DMS153 (cell line): ENCODE measurements around the gene RBM17.
"Not testable (repeated sequence)": the region's sequence is repeated elsewhere in the genome, so short reads cannot be mapped to it uniquely, and the experiment has no call there.

Experiments
- DNase-seq: peaks from one replicate; lab custom pipeline; 2025; lab: John Stamatoyannopoulos, UW

Gene RBM17

DNA sequence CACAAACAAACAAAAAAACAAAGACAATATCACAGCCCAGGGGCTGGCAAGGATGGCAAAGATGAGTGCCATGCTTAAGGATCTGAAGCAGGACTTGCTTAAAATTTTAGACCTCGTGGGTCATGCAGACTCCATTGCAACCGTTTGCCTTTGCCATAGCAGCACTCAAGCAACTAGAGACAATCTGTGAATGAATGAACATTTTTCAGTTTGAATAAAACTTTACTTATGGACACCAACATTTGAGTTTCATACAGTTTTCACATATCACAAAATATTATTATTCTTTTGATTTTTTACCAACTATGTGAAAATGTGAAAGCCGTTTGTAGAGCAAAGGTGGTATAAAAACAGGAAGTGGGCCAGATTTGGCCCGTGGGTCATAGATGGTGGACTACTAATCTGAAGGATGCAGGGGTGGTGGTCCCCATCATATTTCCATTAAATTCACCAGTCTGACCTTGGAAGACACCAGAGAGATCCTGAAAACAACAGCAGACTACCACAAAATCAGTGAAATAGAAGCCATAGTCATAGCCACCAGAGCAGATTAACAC, 8.3 kb upstream of the RBM17 start:
- DNase-seq = no peak

DNA sequence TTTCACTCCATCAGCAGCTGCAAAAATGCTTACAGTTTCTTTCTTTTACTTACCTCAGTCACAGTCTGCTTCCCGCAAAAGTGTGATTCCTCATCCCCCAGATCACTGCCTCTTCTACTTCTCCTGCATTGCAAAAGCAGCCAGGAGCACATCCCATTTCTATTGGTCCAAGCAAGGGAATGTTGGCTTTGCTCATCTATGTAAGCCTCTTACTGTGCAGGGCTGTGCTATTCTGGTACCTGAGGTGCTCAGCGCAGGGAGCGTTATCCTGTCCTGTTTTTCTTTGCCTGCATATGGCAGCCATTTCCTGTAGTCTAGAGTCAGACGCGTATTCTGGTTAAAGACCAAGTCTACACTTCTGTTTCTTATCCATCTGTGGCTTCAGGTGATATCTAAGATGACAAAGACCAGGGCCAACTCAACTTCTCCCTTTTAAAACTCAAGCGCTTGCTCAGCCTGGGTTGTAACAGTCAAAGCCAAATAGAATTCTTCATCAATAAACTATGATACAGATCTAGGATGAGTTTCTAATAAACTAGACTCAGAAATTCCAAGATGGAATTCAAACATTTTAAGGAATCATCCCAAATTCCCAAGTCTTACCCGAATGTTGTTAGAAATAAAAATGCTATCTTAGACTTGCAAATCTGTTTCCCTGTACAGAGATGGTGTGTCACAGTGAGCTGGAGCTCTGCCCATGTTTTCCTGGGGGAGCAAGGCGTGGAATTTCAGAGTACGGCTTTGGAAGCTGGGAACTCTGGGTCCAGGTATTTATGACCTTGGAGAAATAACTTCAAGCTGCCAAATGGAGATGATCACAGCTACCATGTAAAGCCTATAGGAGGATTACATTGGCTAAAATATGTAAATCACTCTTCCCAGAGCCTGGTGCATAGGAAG, 6.1 kb upstream of the RBM17 start:
- DNase-seq = no peak

DNA sequence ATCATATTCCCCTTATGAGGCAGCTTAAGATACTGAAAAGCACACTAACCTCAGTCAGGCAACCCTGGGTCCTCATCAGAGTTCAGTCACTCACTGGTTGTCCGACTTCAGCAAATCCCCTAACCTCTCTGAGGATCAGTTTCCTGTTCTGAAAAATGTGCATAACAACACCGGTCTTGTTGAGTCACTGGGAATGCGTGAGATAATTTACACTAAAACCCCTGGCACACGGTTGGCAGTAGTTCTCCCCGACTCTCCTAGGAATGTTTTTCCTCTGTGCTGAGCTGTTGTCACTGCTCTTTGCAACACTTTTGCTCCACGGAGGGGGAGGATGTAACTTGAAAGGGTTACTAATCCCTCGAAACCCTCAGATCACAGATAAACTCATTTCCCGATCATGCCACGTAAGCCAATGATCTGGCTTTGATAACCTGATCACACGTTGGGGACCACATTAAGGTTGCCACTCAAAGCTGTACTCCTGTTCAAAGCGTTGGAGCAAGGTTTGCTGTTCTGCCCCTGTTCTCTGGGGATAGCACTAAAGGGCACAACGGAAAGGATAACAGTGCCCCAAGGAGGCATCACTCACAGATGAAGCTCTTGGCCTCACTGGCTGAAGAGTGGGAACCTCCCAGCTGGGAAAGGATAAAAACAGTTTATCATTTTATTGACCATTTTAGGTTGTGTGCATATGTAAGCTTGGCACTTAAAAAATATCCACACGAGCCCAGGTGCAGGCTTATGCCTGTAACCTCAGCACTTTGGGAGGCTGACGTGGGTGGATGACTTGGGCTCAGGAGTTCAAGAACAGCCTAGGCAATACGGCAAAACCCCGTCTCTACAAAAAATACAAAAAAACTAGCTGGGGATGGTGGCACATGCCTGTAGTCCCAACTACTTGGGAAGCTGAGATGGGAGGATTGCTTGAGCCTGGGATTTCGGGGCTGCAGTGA, 5.0 kb upstream of the RBM17 start:
- no peak for DNase-seq

DNA sequence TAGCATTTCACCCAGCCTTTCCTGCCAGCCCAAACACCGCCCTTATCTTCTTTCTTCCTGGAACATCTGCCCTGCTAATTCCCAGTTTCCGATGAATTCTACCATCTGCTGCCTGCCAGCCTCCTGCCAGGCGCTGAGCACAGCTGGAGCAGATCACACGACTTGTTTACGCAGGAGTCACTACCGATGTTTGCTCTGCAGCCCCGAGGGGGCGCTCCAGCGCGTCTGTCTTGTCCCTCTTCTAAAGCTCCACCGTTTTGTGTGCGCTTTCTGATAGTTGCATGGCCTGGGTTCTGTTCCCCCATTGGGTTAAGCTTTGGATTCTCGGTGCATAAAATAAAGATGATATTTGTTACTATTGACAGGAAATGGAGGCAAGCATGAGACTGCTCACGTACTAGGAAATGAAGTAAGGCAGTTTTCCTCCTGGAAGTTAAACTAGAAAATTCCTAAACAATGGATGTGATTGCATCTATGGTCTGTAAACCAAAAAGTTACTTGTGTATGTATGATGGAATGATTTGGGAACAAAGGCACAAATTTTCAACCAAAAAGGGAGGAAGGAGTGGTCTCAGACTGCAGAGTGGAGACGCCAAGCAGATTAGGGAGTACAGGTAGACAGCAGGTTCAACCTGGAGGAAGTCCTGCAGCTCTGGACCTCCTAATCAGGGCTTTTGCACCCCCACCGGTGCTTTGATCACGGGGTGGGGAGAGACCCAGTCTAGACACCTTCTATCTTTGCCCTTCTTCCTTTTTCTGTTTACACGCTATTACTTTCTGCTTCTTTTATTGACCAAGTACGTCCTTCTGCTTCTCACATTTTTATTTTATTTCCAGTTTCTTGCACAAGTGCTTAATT, 2.2 kb upstream of the RBM17 start:
- DNase-seq = peak; percentile 73

DNA sequence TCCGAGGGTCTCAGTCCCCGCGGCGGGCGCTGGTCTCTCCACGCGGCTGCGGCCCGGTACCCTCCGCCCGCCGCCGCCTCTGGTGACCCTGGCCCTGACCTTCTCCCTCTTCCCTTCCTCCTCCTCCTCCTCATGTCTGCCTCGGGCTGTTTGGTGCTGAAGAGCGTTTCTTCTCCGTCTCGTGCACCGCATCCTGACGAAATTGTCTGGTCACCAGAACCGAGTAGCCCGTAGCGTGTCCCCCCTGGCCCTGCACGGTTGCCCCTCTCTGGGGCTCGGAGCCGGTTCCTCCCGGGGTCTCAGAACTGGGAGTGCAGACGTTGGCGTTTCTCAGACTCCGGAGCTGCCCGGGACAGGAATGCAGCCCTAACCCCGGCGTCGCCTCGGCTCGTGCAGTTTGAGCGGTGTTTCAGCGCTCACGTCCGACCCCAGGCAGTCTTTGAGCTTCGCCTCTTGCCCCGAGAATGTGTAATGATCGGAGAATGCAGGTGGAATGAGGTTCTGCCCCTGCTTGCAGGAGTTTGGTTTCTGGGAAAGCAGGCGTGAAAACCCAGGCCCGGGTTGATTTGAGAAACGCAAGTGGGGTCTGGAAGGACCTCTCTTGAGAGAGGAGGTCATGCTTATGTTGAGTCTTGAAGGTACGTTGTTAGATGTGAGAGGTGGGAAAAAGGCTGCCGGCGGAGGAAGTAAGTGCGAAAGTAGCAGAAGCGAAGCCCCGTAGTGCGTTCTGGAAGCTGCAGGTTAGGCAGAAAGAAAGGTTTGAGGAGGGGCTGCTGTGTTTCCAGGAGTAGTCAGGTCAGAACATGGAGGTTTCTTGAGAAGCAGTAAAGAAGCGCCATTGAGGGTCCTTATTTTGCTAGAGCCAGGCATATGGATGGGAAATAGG, 743 bp downstream of the RBM17 start:
- no peak for DNase-seq

DNA sequence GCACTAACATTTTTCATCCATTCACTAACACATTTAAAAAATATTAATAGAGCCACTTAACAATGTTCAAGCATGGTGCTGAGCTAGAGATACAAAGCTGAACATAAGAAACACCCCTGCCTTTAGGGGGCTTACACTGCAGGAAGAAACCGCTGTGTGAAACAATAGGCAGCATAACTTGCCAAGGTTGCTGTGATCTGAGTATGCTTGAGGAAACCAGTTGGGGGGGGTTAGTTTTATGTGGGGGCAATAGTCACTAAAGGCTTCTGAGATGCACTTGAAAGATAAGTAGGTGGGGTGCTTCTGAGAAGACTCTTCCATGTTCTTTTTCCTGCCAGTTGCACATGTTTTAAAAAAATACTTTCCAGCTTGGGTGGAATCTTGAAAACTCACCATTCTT, 2.8 kb downstream of the RBM17 start:
- DNase-seq = no peak

DNA sequence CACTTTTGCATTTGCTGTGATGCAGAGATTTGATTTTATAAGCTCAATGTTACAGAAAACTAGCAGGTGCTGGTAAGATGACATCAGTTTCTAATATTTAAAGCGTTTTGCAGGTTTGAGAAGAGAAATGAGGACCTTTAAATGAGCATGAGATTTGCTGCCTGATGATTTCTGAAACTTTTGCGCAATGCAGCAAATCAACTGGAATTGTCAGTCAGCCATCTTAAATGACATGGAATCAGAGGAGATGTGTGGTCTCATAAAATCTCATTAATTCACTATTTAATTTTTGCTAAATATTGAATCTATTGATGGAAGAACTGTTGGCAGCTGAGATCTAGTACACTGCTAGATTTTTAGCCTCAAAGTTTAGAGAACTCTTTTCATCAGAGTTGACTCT, 3.9 kb downstream of the RBM17 start:
- no peak for DNase-seq

DNA sequence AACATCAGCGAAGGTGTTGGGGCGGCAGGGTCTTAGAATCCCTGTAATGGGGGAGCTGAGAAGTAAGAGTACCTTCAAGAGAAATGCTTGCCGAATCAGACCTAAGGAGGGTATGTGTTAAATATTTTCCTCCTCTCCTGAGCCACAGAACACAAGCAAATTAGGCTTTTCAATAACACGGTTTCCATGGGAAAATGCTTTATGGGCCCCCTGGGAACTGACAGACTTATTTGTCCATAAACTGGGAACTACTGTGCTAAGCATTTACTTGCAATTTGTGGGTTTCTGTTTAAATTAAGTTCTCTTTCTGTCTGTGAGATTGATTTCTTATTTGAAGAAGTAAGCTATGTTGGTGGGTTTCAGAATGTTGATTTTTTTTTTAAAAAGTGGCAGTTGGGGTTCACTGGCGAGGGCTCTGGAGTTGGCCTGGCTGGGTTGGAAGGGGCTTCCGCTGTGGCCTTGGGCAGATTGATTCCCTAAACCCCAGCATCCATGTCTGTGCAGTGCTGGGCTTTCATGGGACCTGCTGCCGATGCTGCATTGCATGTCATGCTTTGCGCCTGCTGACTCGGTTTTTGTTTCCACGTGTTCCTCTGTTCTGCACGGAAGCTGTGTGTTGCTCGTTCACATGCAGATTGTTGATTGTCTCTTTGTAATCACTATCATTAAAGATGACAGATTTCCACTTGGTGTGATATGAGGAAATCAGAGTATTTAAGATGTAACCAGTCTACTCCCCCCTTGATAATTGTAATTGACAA, 7.2 kb downstream of the RBM17 start:
- no peak for DNase-seq

DNA sequence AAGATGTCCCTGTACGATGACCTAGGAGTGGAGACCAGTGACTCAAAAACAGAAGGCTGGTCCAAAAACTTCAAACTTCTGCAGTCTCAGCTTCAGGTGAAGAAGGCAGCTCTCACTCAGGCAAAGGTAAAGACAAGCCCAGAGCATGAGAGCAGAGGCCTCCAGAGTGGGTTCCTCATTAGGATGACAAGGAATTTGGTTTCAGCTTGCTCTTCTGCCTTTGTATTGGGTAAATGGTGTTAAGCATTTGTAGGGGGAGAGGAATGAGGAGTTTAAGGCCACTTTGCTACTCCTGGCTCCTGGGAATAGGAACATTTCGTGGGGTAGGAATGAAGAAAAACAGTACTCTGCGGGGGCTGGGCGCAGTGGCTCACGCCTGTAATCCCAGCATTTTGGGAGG, 8.2 kb downstream of the RBM17 start:
- no peak for DNase-seq

DNA sequence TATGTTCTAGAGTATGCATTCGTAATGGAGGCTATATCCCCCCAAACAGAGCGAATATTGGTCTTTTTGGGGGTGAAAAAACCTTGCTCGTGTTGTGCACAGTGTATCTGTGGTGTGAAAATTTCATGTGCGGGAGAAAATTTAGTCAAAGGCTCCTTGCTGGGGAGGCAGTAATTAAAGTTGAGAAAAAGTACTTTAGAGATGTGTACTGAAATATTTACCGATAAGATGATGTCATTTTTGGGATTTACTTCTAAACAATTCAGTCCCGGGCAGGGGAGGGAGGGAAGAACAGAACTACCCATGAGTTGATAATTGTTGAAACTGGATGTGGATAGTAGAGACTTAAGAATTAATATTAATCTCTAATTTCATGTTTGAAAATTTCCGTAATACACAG, 9.3 kb downstream of the RBM17 start:
- no peak for DNase-seq

DNA sequence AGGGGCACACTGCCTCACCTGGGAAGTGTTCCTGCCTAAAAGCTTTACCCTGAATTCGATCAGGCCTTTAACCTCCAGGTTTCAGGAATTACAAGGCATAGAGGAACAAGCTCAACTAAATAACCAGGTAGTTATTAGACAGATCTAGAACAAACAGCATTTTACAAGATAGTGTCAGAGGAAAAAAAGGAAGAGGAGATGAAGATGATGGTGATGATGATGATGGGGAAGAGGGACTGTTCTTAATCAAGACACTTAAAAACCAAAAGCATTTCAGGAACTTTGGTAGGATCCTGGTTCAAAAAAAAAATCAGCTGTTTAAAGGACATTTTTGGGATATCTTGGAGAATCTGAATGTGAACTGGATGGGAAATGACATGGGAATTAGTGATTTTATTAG, 11.5 kb downstream of the RBM17 start:
- DNase-seq = no peak

DNA sequence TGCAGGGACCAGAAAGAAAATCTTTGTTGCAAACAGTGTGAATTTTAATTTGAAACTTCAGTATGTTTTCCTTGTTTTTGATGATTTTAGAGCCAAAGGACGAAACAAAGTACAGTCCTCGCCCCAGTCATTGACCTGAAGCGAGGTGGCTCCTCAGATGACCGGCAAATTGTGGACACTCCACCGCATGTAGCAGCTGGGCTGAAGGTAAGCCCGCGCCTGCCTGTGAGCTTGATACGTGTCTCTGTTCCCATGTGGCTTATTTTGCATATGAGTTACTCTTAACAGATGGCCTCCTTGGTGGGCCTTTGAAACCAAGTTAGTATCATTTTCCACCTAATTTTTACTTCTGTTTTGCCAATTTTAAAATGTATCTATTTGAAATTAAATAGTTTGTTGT, 12.3 kb downstream of the RBM17 start:
- no peak for DNase-seq

DNA sequence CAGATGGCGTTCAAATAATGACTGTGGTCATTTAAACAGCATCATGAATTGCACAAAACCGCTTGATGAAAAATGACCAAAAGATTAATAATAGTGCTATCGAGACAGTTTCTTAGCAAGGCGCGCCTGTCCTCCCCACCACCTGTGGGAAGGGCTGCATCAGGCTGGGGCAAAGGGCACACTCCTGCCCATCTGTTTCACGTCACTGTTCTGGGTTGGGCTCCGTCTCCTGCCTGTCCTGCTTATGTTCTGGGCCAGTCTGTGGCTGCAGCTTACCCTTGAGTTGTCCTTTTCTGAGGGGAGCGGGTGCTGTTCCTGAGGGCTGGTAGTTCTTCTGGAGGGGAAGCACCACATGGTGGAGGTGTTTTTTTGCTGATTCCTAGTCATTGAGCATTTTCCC, 13.3 kb downstream of the RBM17 start:
- DNase-seq = no peak

DNA sequence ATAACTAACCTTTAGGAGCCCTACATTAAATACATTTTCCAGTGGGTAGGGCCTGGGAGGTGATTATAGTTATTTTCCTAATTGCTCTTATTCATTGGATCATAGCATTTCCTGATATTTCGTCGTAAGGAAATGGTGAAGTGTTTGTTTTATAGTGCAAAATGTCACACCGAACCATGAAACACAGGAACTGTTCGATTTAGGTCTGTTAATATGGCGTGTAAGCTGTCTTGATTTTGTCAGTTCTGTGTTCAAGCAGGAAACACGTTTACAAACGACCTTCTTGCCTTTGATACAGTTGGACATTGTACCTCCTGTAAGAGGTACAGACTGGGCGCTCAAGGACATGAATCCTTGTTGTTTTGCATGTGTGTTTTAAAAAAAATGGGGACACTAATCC, 14.8 kb downstream of the RBM17 start:
- no peak for DNase-seq

DNA sequence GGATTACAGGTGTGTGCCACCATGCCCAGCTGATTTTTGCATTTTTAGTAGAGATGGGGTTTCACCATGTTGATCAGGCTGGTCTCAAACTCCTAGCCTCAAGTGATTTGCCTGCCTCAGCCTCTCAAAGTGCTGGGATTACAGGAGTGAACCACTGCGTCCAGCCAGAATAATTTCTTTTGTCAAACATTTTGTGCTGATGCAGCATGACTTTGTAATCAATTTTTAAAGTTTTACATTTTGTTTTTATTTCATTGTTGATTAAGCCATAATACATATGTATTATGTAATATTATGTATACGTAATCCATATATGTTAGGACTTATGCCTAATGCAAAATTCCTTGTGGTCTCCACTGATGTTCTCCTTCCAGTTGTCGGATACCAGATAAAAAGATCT, 18.8 kb downstream of the RBM17 start:
- not testable (repeated sequence) for DNase-seq

DNA sequence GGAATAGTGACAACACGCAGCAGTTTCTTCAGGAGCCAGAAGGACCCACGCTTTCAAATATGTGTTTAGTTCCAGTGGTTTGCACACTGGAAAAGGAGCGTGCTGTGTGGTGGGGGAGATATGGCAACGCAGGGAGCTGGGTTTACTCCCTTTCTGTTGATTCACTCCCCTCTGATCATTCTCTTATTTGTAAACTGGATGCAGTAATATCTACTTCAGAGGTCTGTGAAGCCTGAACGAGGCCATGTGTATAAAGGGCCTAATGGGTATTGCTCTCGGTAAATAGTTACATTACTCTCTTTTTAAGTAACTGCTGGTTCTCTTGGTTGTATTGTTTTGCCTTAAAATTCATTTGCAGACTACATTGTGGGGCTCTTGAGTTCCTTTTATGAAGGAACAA, 19.2 kb downstream of the RBM17 start:
- DNase-seq = no peak

DNA sequence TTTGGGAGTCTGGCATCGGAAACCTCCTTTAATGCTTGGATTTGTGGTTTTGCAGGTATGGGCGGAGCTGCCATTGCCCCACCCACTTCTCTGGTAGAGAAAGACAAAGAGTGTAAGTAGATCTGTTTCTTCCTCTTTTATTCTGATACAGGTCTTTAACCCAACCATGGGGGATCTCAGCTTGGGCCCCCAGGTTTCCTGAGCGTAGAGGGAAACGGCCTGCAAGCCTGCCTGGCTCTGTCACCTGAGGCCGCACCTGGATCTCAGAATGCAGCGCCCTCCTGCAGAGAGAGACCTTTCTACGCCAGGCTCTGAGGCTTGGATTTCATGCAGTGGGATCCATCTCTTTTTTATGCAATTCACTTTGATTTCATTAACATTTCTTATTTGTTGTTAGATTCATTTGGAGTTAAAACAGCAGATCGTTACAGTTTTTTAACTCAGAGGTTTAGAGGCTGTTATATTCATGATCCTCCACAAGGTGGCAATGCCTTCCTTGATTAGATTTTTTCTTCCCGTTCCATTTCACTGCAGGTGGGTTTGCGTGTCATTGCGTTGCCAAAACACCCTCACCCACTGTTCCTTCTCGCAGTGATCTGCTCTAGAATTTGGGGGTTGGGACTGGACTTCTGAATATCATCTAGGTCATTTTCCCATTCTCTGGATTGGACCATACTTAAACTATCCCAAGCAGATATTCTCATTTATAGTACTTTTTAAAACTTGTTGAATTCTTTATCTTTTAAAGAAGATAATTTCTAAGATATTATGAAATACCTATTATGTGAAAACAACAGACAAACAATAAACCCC, 20.0 kb downstream of the RBM17 start:
- no peak for DNase-seq

DNA sequence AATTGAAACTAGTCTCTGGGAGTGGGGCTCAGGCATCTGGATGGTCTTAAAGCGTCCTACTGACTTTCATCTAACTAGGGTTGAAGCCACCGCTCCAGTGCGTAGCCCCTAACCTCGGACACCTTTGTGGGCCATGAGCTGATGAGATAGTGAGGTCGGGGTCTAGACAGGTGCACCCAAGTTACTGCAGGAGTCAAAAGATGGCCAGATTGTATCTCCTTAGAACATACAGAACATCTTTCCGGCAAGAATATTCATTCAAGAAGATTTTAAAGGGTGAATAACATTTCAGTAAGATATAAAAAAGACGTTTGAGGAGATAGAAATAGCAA, 20.6 kb downstream of the RBM17 start:
- no peak for DNase-seq

DNA sequence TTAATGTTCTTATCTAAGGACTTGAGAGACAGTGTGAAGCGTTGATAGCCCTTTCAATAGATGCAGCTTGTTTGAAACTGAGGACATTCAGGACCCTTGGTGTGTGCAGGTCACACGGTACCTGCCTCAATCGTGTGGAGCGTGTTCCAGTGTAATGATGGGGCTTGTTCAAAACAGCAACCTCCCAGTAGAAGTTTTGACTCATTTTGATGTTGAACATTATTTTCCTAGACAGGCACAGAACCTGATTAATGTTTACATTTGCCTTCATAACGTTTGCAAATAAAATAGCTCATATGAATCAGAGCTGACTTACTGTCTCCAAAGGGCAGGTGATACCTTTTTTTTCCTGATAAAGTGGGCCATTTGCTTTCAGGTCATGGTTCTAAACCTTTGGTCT, 21.3 kb downstream of the RBM17 start:
- DNase-seq = no peak
